ENCODE results near the gene PTOV1.

DNA sequence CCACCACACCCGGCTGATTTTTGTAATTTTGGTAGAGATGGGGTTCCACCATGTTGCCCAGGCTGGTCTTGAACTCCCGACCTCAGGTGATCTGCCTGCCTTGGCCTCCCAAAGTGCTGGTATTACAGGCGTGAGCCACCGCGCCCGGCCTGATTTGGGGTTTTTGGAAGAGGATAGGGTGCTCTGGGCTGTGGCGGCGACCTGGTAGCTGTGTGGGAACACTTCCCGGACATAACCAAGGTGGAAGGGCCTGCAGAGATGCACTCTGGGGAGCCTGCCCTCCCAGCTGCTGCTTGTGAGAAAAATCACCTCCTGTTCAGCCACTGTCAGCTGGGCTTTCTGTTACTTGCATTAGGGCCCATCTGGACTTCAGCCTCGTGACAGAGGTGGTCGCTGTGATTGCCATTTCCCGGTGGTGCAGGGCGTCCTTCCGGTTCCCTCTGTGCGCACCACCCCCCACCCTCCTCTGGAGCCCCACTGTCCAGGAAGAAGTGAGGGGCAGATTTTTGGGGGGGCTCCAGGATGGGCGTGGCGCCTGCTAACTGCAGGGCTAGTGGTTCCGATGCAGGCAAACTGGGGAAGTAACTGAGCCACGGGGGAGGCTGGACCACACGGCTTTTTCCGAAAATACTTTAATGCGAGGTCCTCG lies 38.2 kb downstream of the PTOV1 start:
- TF ChIP-seq POLR2A (IDR thresholded peaks at IDR 0.05): no peak
- TF ChIP-seq, protein P1, sequence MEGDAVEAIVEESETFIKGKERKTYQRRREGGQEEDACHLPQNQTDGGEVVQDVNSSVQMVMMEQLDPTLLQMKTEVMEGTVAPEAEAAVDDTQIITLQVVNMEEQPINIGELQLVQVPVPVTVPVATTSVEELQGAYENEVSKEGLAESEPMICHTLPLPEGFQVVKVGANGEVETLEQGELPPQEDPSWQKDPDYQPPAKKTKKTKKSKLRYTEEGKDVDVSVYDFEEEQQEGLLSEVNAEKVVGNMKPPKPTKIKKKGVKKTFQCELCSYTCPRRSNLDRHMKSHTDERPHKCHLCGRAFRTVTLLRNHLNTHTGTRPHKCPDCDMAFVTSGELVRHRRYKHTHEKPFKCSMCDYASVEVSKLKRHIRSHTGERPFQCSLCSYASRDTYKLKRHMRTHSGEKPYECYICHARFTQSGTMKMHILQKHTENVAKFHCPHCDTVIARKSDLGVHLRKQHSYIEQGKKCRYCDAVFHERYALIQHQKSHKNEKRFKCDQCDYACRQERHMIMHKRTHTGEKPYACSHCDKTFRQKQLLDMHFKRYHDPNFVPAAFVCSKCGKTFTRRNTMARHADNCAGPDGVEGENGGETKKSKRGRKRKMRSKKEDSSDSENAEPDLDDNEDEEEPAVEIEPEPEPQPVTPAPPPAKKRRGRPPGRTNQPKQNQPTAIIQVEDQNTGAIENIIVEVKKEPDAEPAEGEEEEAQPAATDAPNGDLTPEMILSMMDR (IDR thresholded peaks at IDR 0.05): no peak
